AG09309 (cell line): ENCODE results near the gene GFI1B.

ENCODE experiments used
- DNase-seq: peaks from one replicate; pipeline ENCODE4 v3.0.0-alpha.2; 2010; ENCODE audit warnings: low read depth
- H3K4me3 ChIP-seq: 2 replicates; pipeline ENCODE4 v1.5.1; 2011; ENCODE audit warnings: mild to moderate bottlenecking, low read depth, low read length, moderate library complexity; ENCODE audit not compliant: control insufficient read depth
- TF ChIP-seq, protein P1 (sequence below): IDR thresholded peaks from 2 replicates; pipeline ENCODE4 v1.5.1; 2011; ENCODE audit warnings: mild to moderate bottlenecking, low read depth, low read length, inconsistent platforms; ENCODE audit not compliant: insufficient read depth, control insufficient read depth; ENCODE audit errors: missing control alignments

GFI1B gene

DNA sequence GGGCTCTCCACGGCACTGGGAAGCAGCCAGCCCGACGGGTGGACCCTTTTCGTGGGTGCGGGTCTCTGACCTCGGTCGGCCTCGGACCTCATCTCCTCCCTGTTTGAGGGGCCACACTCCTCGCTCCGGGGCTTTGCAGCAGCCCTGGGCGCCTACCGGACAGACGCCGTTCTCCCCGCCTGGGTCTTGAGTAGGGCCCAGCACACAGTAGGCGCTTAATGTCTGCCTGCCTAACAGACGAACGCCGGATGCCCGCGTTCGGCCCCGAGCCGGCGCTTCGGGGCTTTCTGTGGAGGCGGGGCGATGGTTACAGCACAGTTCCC is 51.5 kb downstream of the GFI1B start:
- TF ChIP-seq, protein P1, sequence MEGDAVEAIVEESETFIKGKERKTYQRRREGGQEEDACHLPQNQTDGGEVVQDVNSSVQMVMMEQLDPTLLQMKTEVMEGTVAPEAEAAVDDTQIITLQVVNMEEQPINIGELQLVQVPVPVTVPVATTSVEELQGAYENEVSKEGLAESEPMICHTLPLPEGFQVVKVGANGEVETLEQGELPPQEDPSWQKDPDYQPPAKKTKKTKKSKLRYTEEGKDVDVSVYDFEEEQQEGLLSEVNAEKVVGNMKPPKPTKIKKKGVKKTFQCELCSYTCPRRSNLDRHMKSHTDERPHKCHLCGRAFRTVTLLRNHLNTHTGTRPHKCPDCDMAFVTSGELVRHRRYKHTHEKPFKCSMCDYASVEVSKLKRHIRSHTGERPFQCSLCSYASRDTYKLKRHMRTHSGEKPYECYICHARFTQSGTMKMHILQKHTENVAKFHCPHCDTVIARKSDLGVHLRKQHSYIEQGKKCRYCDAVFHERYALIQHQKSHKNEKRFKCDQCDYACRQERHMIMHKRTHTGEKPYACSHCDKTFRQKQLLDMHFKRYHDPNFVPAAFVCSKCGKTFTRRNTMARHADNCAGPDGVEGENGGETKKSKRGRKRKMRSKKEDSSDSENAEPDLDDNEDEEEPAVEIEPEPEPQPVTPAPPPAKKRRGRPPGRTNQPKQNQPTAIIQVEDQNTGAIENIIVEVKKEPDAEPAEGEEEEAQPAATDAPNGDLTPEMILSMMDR: no peak
- DNase-seq: no peak
- H3K4me3 ChIP-seq: peak overlapping the region; percentile 69

DNA sequence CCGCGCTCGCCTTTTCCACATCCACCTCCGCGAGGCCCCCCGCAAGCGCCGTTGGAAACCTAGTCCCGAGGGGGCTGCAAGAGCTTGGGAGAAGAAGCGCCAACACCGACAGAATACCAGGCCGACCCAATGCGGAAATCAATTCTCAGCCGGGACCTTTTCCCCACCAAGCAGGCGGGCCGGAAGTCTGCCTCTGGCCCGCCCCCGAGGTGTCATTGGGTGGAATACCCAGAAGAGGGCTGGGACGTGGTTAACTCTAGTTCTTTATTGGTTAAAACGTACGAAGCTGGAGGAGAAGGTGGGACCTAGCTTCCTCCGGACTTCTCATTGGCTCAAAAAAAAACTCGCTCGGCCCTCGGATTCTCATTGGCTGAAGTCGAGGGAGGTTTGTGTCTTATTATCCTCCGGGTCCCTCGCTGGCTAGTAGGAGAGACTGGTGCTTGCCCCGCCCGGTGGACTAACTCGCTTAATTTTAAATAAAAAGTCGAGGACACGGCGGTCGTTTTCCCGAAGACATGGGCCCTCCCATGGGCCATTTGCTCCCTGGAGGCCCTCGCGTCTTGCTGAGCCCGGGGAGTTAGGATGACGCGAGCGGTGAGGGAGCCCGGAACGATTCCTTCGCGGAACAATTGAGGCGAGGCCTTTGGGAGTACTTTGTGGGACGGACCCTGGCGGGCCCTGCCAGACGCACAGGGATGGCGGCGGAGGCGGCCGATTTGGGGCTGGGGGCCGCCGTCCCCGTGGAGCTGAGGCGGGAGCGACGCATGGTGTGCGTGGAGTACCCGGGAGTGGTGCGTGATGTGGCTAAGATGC is 52.0 kb downstream of the GFI1B start, which contains the start of gene GTF3C5:
GTF3C5 (plus strand) TSS at position 681 of the 813 bp plus-strand sequence; CDS start at position 696, 15 bp downstream.
- DNase-seq: peak; percentile 97
- peak within 1 kb of the TSS; percentile 69 for H3K4me3 ChIP-seq
- TF ChIP-seq, protein P1: no peak

DNA sequence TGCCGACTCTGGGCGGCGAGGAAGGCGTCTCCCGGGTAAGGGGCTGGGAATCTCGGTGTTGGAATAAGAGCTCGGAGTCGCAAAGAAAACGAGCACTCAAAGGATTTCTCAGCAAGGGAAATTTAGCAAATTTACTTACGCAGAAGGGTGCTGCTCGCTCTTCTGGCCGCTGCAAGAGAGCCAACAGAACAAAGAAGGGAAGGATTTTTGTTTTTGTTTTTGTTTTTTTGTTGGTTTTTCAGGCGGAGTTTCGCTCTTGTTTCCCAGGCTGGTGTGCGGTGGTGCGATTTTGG is 52.6 kb downstream of the GFI1B start:
- no peak for DNase-seq
- TF ChIP-seq, protein P1: no peak
- H3K4me3 ChIP-seq: peak overlapping the region; percentile 69

DNA sequence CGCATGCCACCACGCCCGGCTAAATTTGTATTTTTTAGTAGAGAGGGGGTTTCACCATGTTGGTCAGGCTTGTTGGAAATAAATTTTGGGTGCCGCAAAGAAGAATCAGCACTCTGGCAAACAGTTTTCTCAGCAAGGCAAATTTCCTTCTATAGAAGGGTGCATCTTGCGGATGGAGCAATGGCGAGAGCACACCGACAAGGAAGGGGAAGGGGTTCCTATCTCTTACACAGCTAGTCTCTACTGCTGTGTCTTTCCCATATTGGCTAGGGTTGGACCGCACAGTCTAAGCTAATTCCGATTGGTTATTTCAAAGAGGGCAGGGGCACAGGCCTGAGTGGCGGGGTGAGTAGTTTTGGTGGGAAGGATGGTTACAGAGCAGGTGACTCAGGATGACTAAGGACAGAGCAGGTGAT is 53.0 kb downstream of the GFI1B start:
- no peak for DNase-seq
- H3K4me3 ChIP-seq: peak overlapping the region; percentile 69
- TF ChIP-seq, protein P1: no peak

DNA sequence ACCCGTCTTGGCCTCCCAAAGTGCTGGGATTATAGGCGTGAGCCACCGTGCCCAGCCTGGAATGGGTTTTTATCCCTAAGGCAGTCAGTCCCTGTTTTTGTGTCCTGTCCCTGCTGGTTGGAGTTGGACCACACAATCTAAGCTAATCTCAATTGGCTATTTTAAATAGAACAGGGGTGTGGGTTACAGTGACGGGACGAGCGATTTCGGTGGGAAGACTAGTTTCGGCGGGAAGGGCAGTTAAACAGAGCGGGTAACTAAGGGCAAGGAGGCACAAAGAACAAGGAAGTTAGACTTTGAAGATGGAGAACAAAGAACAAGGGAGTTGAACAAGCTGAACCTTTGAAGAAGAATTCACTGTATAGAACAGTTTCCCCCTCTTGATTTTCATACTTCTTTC is 53.7 kb downstream of the GFI1B start:
- H3K4me3 ChIP-seq: no peak overlapping the region
- DNase-seq: no peak
- TF ChIP-seq, protein P1: no peak

DNA sequence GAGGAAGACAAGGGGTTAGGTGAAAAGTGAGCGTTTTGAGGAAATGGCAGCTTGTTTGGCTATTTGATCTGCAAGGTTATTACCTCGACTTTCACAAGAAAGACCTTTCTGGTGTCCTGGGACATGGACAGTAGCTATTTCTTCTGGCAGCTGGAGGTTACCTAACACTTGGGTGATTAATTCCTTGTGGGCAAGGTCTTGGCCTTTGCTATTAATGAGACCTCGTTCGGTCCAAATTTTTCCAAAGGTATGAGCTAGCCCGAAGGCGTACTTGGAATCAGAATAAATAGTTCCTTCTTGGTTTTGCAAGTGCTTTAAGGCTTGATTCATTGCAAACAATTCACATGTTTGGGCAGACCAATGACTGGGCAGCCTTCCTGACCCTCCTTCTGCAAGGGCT is 57.2 kb downstream of the GFI1B start:
- no peak for DNase-seq
- TF ChIP-seq, protein P1: no peak
- no peak overlapping the region for H3K4me3 ChIP-seq
